ENCODE measurements around the gene TMEM117.

DNA sequence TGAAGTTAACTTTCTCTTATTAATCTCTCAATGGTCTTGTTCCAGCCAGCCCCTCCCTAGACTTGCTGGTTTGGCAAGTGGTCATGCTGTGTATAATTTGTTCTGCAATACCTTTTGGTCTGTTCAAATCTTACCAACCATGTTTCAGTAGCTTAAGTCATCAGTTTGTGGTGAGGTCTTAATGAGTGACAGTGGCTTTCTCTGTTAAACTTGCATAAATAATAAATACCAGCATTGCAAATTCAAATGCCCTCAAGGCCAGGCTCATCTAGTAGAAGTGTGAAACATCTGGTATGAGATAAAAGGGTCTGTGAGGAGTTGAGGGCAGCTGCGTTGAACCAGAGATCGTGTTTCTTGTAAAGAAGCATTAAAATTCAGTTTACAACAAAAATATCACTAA is 319.5 kb downstream of the TMEM117 start:
- no peak for TF ChIP-seq POLR2A (IDR thresholded peaks at IDR 0.05; ENCODE audit: low read length)
- no peak for TF ChIP-seq GATA1 (IDR thresholded peaks at IDR 0.05; ENCODE audit: low read depth, low read length)
